ENCODE measurements around the gene TPRN.

TPRN gene

GRCh38 chr9:137141976-137142936 lies 58.3 kb downstream of the TPRN start:
- DNase-seq (ENCODE audit: low read depth), result no peak

Measured in HS-27A (cell line).